HG03066 (cell line): ENCODE results near the gene CST7.
"Not testable (repeated sequence)": the region's sequence is repeated elsewhere in the genome, so short reads cannot be mapped to it uniquely, and the experiment has no call there.

ENCODE experiments used
- ATAC-seq: cut with Tn5 transposase; IDR thresholded peaks from one replicate; pipeline ENCODE4 v1.9.1; 2021; ENCODE audit warnings: low read depth; ENCODE audit not compliant: unreplicated experiment

Gene CST7

GRCh38 chr20:24998631-24999445 is 49.8 kb downstream of the CST7 start:
- no peak for ATAC-seq

- ATAC-seq = no peak
Observed at GRCh38 chr20:24999568-24999967, 50.5 kb downstream of the CST7 start.

DNA sequence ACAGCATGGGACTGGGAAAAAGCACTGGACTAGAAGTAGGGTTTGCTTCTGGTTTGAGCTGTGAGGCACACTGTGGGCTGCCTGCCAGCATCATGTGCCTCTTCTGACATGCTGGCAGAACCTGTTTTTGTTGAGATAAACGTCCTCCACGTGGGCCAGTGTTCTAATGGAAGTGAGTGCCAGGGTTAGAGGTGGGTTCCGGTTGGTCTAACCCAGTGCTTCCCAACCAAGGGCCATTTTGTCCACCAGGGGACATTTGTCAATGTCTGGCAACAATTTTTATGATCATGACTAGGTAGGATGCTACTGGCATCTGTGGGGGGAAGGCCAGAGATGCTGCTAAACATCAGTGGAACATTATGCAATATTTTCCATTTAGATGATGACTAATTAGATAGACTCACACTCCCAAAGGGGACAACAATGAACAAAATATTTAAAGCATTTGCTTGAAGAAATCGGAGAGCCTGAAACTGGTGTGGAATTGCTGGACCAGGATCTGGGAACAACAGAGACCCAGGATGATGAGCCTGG is 51.3 kb downstream of the CST7 start:
- no peak for ATAC-seq

GRCh38 chr20:25001323-25001722 is 52.3 kb downstream of the CST7 start:
- ATAC-seq = not testable (repeated sequence)

GRCh38 chr20:25003002-25003401 is 53.9 kb downstream of the CST7 start:
- no peak for ATAC-seq

GRCh38 chr20:25005220-25005619 is 56.2 kb downstream of the CST7 start:
- ATAC-seq = no peak

DNA sequence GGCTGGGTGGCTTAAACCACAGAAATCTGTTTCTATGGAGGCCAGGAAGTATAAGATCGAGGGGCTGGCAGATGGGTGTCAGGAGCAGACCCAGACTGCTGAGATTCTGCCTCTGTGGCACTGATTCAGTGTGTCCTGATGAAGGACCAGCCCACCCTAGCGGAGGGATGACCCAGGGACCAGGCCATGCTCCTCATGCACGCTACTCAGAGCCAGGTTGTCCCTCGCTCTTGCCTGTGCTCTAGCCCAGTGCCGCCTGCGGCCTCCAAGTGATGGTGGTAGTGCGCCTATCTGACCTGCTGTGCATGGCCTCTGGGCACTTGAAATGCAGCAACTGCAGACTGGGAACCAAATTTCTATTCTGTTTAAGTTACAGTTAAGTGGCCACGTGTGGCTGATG is 56.6 kb downstream of the CST7 start:
- no peak for ATAC-seq

- no peak for ATAC-seq
Observed at GRCh38 chr20:25006431-25007167, 57.5 kb downstream of the CST7 start.

DNA sequence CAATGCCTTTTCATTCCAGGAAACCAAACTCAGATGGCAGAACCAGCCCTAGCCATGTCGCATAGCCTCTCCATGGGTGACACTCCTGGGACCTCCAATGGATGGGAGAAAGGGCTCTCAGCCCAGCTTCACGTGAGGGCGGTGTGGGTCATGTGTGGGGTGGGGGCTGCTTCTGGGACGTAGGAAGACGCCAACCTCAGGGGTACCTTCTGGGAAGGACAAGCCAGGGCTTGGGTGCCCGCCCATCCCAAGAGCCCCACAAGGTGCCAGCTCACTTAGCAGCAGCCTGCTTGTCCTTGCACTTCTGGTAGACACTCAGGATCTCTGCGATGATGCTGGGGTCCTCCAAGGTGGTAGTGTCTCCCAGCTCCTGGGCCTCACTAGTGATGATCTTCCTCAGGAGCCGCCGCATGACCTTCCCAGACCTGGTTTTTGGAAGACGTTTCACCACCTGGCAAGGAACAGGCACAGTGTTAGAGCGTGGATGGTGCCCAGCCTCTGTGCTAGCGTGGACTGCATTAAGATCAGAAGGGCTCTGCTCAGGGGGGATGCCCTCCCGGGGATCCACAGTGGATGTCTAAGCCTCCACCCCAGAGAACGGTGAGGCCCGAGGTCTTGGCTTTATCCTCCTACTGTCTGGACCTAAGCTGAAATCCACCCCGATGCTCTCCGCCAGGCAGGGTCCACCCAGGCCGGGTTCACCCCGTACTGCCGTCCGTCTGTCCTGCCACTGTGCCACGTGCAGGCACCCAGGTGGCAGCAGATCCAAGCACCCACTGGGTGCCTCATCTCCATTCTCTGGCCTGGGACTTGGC is 58.6 kb downstream of the CST7 start:
- ATAC-seq = no peak

DNA sequence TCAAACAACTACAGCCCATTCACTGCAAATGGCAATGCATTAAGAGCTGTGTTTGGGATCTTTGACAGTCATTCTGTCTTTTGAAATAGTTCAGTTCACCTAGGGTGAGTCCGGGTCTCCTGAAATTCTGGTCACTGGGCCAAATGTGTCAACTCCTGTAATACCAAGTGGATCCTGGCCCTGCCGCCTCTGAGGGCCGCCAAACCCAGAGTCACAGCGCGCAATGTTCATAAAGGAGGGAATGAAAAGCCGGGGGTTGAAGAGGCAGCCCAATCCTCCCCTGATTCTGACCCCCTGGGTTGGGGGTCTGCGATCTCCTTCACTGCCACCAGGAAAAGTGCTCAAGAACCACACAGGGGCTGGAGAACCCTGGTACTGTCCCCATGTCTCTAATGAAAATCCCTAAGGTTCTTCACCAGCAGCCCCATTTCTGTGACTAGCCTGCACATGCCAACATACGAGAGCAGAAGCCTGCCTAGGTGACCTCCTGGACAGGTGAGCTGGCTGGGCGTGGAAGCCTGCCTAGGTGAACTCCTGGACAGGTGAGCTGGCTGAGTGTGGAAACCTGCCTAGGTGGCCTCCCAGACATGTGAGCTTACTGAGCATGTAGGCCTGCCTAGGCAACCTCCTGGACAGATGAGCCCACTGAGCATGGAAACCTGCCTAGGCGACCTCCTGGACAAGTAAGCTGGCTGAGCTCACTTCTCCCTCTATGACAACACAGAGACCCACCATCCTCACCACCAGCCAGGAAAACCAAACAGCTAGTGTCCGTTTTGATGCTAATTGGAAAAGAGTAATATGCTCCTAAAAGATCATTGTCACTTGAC is 59.5 kb downstream of the CST7 start:
- ATAC-seq = no peak
